ENCODE measurements around the gene PRR33.

PRR33 gene

DNA sequence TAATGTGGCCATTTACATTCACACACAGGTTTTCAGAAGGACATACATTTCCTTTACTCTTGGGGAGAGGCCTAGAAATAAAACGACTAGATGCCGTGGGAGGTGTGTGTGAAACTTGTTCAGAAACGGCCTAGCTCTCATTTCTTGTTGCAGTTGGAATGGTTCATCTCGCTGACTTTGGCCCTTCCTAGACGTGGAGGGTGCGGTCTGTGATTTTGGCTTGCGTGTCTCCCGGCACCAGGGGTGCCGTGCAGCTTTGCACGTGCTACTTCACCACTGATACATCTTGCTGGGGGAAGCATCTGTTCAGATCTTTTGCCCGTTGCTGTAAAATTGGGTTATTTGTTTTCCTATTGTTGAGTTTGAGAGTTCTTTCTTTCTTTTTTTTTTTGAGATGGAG is 3.1 kb upstream of the PRR33 start:
- TF ChIP-seq, protein P1, sequence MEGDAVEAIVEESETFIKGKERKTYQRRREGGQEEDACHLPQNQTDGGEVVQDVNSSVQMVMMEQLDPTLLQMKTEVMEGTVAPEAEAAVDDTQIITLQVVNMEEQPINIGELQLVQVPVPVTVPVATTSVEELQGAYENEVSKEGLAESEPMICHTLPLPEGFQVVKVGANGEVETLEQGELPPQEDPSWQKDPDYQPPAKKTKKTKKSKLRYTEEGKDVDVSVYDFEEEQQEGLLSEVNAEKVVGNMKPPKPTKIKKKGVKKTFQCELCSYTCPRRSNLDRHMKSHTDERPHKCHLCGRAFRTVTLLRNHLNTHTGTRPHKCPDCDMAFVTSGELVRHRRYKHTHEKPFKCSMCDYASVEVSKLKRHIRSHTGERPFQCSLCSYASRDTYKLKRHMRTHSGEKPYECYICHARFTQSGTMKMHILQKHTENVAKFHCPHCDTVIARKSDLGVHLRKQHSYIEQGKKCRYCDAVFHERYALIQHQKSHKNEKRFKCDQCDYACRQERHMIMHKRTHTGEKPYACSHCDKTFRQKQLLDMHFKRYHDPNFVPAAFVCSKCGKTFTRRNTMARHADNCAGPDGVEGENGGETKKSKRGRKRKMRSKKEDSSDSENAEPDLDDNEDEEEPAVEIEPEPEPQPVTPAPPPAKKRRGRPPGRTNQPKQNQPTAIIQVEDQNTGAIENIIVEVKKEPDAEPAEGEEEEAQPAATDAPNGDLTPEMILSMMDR (IDR thresholded peaks at IDR 0.05; ENCODE audit: low read depth, low read length): no peak
- no peak for DNase-seq (ENCODE audit: extremely low read depth, low read depth)

DNA sequence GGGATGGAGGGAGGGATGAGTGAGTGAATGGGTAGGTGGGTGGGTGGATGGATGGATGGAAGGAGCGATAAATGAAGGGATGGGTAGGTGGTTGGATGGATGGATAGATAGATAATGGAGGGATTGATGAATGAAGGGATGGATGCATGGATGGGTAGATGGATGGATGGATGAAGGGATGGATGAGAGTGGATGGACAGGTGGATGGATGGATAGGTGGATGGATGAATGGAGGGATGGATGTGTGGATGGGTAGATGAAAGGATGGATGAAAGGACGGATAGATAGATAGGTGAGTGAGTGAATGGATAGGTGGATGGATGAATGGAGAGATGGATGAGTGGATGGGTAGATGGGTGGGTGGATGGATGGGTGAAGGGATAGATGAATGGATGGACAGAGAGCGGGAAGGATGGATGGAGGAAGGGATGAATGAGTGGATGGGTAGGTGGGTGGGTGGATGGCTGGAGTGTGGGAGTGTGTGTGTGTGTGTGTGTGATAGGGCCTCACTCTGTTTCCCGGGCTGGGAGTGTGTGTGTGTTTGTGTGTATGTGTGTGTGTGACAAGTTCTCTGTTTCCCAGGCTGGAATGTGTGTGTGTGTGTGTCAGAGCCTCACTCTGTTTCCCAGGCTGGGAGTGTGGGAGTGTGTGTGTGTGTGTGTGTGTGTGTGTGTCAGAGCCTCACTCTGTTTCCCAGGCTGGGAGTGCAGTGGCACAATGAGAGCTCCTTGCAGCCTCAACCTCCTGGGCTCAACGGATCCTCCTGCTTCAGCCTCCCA is 2.1 kb upstream of the PRR33 start:
- DNase-seq (ENCODE audit: extremely low read depth, low read depth): no peak
- TF ChIP-seq, protein P1 (IDR thresholded peaks at IDR 0.05; ENCODE audit: low read depth, low read length): no peak

DNA sequence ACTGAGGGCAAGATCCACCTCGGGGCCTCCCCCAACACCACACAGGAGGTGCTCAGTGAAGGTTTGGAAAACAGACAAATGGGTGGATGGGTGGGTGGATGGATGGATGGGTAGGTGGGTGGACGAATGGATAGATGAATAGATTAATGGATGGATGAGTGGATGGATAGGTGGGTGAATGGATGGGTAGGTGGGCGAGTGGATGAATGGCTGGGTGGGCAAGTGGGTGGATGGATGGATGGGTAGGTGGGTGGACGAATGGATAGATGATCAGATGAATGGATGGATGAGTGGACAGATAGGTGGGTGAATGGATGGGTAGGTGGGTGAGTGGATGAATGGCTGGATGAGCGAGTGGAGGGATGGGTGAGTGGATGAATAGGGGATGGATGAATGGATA is 863 bp upstream of the PRR33 start:
- no peak for DNase-seq (ENCODE audit: extremely low read depth, low read depth)
- TF ChIP-seq, protein P1 (IDR thresholded peaks at IDR 0.05; ENCODE audit: low read depth, low read length): no peak

DNA sequence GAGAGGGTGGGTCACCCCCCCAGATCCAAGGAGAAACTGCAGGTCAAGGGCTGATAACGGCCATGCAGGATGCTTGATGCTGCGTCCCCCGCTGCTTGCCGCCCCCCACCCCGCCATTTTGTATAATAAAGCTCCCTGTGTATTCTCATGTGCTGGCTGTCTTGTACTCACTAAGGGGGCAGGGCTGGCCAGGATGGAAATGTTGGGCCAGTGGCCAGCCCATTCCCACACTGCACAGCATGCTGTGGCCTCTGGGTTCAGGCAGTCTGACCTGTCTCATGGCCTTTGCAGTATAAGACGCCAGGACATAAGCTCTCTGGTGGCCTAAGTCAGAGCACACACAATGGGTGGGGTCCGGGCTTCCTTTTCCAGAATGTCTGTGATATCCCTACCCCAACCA is 421 bp upstream of the PRR33 start:
- DNase-seq (ENCODE audit: extremely low read depth, low read depth): no peak
- TF ChIP-seq, protein P1 (IDR thresholded peaks at IDR 0.05; ENCODE audit: low read depth, low read length): no peak

DNA sequence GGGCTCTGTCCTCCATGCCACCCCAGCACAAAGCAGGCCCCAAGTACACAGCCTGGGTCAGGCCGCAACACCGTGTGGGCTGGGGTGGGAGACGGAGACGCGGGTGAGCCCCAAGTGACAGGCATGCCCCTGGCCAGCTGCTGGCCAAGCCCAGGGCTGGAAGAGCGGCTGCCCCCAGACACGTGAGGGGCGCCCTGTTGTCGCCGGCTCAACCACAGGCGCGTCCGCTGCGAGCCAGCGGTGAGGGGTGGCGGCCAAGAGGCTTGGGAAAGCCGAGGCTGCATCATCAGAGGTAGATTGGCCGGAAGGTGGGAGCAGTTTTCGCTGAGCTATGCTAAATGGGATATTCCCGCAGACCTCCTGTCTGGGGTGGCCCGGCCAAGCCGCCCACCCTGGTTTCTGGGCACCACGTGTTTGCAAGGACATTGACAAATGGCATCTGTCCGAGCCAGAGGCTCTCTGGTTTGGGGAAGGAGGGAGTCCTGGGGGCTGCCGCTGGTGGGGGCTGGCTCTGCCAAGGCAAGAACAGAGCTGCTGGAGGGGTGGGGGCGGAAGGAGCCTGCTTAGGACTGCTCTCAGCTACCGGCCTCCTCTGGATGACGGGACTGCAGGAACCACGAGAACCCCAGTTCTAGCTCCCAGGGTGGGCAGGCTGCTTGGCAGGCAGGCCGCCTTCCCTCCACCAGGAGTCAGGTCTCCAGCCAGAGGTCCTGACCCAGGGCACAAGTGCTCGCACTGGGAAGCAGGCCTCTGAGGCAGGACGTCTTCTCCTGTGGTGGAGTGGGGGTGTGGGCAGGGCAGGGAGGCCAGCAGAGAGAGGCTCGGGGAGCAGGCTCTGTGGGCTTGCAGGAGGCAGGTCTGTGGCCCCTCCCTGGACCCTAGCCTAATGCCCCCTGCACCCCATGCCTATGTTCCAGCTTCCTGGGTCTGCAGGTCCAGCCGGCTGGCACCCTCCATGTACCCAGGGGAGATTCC is 552 bp downstream of the PRR33 start:
- TF ChIP-seq, protein P1 (IDR thresholded peaks at IDR 0.05; ENCODE audit: low read depth, low read length): no peak
- DNase-seq (ENCODE audit: extremely low read depth, low read depth): no peak

DNA sequence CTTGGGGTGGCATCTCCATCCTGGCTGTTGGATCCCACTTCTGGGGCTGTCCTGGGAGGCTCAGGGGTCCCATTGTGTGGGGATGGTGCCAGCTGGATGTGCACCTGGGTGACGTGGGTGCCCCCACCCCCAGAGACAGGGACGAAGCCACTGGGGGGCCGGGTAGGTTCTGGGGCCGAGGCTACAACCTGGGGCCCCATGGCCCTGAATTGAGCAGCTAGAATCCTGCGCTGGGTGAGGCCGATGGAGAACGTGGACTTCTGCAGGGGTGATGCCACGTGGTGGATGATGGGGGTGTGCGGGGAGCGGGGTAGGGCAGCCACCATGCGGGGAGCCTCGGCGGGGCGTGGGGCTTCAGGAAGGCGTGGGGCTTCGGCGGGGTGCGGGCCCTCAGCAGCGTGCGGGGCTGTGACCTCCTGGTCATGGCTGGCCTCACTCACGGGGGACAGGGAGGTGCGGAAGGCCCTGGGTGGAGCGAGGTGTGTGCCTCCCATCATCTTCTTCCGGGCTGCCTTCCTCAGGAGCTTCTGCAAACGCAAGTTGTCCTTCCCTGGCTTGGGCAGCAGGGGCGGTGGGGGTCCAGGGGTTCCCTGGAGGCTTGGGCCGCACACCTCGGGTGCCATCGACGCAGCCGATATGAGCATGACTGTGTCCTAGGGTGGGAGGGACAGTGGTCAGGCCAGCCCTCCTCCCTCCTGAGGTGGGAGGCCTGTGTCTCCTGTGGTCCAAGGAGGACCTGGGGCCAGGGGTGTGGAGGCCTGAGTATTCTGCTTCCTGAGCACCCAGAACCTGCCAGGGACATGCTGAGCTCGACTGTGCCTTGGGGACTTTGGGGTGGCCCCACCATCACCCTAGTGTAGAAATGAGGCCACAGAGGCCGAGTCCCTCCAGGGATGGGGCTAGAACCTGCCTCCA is 1.5 kb downstream of the PRR33 start:
- DNase-seq (ENCODE audit: extremely low read depth, low read depth): no peak

More for the DNA sequence above, 1.5 kb downstream of the PRR33 start:
- TF ChIP-seq, protein P1 (IDR thresholded peaks at IDR 0.05; ENCODE audit: low read depth, low read length): no peak

All from AG09319 (cell line).